Adrenal gland (tissue), 12 donors: ENCODE data around the gene CYP3A7. TPM values are rescaled to one million over a fixed set of nuclear protein-coding genes. Genes with fewer than 3 reads are reported as not detected.
"Not testable (repeated sequence)": the region's sequence is repeated elsewhere in the genome, so short reads cannot be mapped to it uniquely, and the experiment has no call there.

Source experiments
- DNase-seq, 7 donors: peaks; one replicate each; pipeline ENCODE4 v3.0.0-alpha.2; 2019 to 2020
- H3K27ac ChIP-seq, 5 donors: fragments of 200-600 bp; sonication (generic) in 4 of 5; 1 replicate in 3 of 5; 2 replicates in 2 of 5; pipeline versions ENCODE4 v1.5.1 to v1.8.0; 2016 to 2020; ENCODE audit warnings: mild to moderate bottlenecking in 1 of 5
- H3K27me3 ChIP-seq: fragments of 200-600 bp; 2 replicates; pipeline ENCODE4 v1.8.0; 2021
- H3K36me3 ChIP-seq, 2 donors: fragments of 200-600 bp; replicated peaks in 1 of 2; 1 replicate in 1 of 2; 2 replicates in 1 of 2; pipeline versions ENCODE4 v1.5.1 to v1.8.0; 2018 to 2022
- H3K4me1 ChIP-seq, 2 donors: fragments of 200-600 bp; replicated peaks in 1 of 2; 1 replicate in 1 of 2; 2 replicates in 1 of 2; pipeline versions ENCODE4 v1.5.1 to v1.8.0; 2018 to 2021
- H3K4me3 ChIP-seq, 4 donors: fragments of 200-600 bp; sonication (generic) in 3 of 4; one replicate each; pipeline ENCODE4 v1.5.1; 2016 to 2018
- H3K9me3 ChIP-seq, 3 donors: fragments of 200-600 bp; sonication (generic) in 1 of 3; replicated peaks in 1 of 3; 1 replicate in 2 of 3; 2 replicates in 1 of 3; pipeline versions ENCODE4 v1.5.1 to v1.8.0; 2016 to 2021
- CTCF ChIP-seq, 6 experiments: fragments of 450-650 bp in 4 of 6; fragments of 200-600 bp in 2 of 6; sonication (generic) in 1 of 6; IDR thresholded peaks; 1 replicate in 5 of 6; 2 replicates in 1 of 6; pipeline versions ENCODE4 v1.5.1 to v1.8.0; 2016 to 2021; ENCODE audit warnings: antibody characterized with exemption in 6 of 6, mild to moderate bottlenecking in 2 of 6, moderate library complexity in 1 of 6
- POLR2A ChIP-seq, 2 donors: fragments of 450-650 bp; IDR thresholded peaks; one replicate each; pipeline ENCODE4 v1.6.1; 2017; ENCODE audit warnings: antibody characterized with exemption in 2 of 2, mild to moderate bottlenecking in 2 of 2, moderate library complexity in 1 of 2
- WGBS, 4 donors: extraction: QIAGEN DNeasy Blood & Tissue Kit in 2 of 4; methylation state at CpG; one replicate each; pipeline versions ENCODE4 v1.1.5 to v1.1.7; 2013 to 2017; 5-methylcytosine and 5-hydroxymethylcytosine counted together
- intact Hi-C, 2 donors: fragments of 100-400 bp; cut with DNase I; formaldehyde crosslinking; loops; one replicate each; pipeline versions ENCODE4 v1.14.1 to v1.15.0; 2022 to 2023
- polyA plus RNA-seq, 3 donors: library from polyadenylated mRNA; stranded (reverse); fragments of 200-250 nt in 2 of 3; fragments of 350-450 nt in 1 of 3; fragmentation: Illumina TruSeq in 1 of 3; extraction: RNeasy Lipid Tissue Mini Kit (QIAGEN cat#74804) in 1 of 3; gene quantifications; one replicate each; pipeline ENCODE4 v1.2.3, GENCODE V29; 2013 to 2014
- total RNA-seq, 9 donors: library from RNA; depleted of rRNA in 4 of 9; stranded (reverse); fragments of >200 nt in 4 of 9; fragments of 120-200 nt in 1 of 9; fragmentation: NEBNext Ultra II Directional in 1 of 9; extraction: Animal tissue kit (Norgen Biotek cat#: 25700) in 1 of 9; gene quantifications; one replicate each; pipeline versions ENCODE4 v1.1.0 to v1.2.4, GENCODE V29; 2013 to 2023
- donor health status: healthy with polysubstance abuse.
- donor health status: Bipolar disorder and iron deficiency.
- donor health status: DM: yes; HTN: yes; CAD: no.
- donor health status: DM: no; HTN: no; CAD: no.
- donor health status: DM: no; HTN: no; CAD: no.
- donor health status: DM: yes; HTN: yes; CAD: no.

The CYP3A7 gene
- total and polyA plus RNA-seq, 12 donors: 0.09 to 3.0 (median 0.65) TPM; not detected in 3

DNA sequence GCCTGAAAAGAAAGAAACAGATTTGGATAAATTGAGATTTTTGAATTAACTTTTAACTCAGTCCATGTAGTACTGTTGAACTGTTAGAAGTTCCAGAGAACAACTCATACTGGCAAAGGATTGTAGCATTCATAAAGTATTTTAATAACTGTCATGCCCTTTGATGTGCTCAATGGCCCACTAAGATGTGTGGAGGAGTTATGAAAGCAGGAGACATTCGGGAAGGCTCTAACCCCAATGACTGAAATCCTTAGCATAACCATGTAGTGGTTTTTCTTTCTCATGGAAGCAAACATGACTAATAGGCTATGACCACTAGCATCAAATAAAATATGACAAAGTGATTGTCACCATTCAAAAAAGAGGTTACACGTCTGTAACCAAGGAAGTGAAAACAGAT lies 25.7 kb downstream of the CYP3A7 start:
- no peaks in the 10 kb centered on the region for H3K27me3 ChIP-seq
- intact Hi-C loops: no loop called here

DNA sequence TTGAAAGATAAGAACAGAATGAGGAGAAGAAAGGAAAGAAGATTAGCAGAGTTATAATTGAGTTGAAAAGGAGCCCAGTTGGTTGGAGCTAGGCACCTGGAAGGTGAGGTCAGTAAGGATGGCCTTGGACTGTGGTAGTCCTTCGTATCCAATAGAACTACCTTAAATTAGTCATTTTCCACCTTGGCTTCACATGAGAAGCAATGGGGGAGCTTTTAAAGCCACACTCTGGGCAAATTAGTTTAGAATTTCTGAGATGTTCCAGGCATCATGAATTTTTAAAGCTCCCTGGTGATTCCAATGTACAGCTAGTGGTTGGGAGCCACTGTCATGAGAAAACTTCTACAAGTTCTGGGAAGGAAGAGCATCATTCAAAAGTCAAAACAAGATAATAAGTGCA lies 27.9 kb downstream of the CYP3A7 start:
- H3K9me3 ChIP-seq: peaks cover 0 to 9% (median 7%) of the 10 kb centered on the region in 3 donors
- TF ChIP-seq CTCF (IDR thresholded peaks at IDR 0.05): no peak
- TF ChIP-seq POLR2A (IDR thresholded peaks at IDR 0.05): no peak
- no peak for DNase-seq
- H3K4me1 ChIP-seq: no peaks in the 10 kb centered on the region
- WGBS, 4 donors: 29 to 52% (median 42%) methylated on average over 1 of the region's 1 CpG
- H3K27ac ChIP-seq: no peak overlapping the region
- H3K27me3 ChIP-seq: no peaks in the 10 kb centered on the region
- intact Hi-C loops: no loop called here
- H3K4me3 ChIP-seq: no peak overlapping the region
- H3K36me3 ChIP-seq: no peaks in the 10 kb centered on the region

More for the DNA sequence above, 25.7 kb downstream of the CYP3A7 start:
- Histone ChIP-seq H3K4me3 (no peak overlapping the region), H3K36me3 (no peaks in the 10 kb centered on the region), H3K27ac (no peak overlapping the region), H3K4me1 (no peaks in the 10 kb centered on the region), H3K9me3 (peaks cover 0 to 9% (median 7%) of the 10 kb centered on the region in 3 donors)
- 86 to 97% (median 95%) methylated on average over 2 of the region's 2 CpGs for WGBS, 4 donors
- TF ChIP-seq CTCF (IDR thresholded peaks at IDR 0.05) (no peak), POLR2A (IDR thresholded peaks at IDR 0.05) (no peak)
- DNase-seq: no peak

GRCh38 chr7:99699946-99700345 lies 35.0 kb downstream of the CYP3A7 start:
- no peaks in the 10 kb centered on the region for H3K4me1 ChIP-seq
- 60 to 72% (median 66%) methylated on average over 4 to 5 of the region's 5 CpGs for WGBS, 4 donors
- no peak overlapping the region for H3K4me3 ChIP-seq
- H3K27me3 ChIP-seq: no peaks in the 10 kb centered on the region
- no peaks in the 10 kb centered on the region for H3K9me3 ChIP-seq
- DNase-seq: no peak
- intact Hi-C loops: no loop called here
- TF ChIP-seq CTCF (IDR thresholded peaks at IDR 0.05): no peak
- TF ChIP-seq POLR2A (IDR thresholded peaks at IDR 0.05): no peak
- no peak overlapping the region for H3K27ac ChIP-seq
- no peaks in the 10 kb centered on the region for H3K36me3 ChIP-seq

DNA sequence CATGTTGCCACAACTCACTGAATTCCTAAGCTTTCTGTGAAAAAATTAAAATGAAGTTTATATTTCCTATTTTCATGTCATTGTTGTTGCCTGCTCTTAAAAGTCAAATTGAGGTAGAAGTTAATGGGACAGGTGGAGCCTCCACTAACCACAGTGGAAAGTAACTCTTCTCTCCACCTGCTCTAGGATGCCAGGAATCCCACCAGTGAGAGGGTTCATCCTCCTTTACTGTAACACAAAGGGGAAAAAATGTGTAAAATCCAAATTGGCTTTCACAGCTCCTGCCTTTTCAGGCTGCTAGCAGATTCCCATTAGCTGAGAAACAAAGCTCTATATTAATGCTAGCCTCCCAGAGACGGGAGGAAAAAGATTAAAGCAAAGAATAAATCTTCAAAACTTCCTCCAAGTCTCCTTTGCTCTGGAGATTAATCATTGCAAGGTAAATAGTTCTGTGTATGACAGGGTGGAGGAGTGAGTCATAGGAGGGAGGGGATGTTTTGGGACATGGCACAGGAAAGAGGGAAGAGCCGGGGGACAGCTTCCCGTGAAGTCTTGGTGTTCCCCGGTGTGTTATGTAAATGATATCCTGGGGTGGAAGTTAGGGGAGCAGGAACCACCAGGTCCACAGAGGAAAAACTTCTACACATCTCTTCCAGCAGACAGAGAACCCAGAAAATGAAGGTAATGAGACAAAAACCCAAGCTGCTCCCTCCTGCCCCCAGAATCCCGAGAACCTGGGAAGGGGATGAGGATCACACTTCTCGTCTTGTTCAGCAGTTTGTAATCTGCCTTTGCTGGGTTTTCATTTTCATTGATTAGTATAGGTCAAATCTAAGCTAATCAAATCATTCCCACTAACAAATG lies 35.9 kb downstream of the CYP3A7 start:
- DNase-seq: peak in 2 of 7 donors; percentile 7 to 8
- intact Hi-C loops, H3K9me3 ChIP-seq, H3K27ac ChIP-seq, H3K27me3 ChIP-seq, H3K4me1 ChIP-seq, H3K36me3 ChIP-seq, H3K4me3 ChIP-seq: not testable (repeated sequence)
- WGBS, 4 donors: 24 to 29% (median 27%) methylated on average over 6 of the region's 6 CpGs

GRCh38 chr7:99694912-99695304 lies 40.1 kb downstream of the CYP3A7 start:
- Histone ChIP-seq H3K27me3 (no peaks in the 10 kb centered on the region), H3K4me1 (no peaks in the 10 kb centered on the region), H3K36me3 (no peaks in the 10 kb centered on the region), H3K4me3 (no peak overlapping the region), H3K27ac (no peak overlapping the region), H3K9me3 (no peaks in the 10 kb centered on the region)
- DNase-seq: no peak
- intact Hi-C loops: no loop called here
- 94 to 96% (median 96%) methylated on average over 1 of the region's 1 CpG for WGBS, 4 donors
- no peak for TF ChIP-seq POLR2A (IDR thresholded peaks at IDR 0.05)
- TF ChIP-seq CTCF (IDR thresholded peaks at IDR 0.05): no peak
